ENCODE results near the gene PPME1. TPM values are rescaled to one million over a fixed set of nuclear protein-coding genes. Genes with fewer than 3 reads are reported as not detected.
A peak's percentile ranks its signal among the peaks of the same experiment; 100 is the strongest.

The PPME1 gene
- total RNA-seq, 1 donor from 2014 or later, result 46.8 TPM

GRCh38 chr11:74257959-74258553, 87.0 kb downstream of the PPME1 start:
- no peak for TF ChIP-seq CTCF (conservative IDR thresholded peaks at IDR 0.05; ENCODE audit: low read depth, low read length)
- H3K4me3 ChIP-seq (ENCODE audit: low read depth, low read length), result no peak overlapping the region
- no peak for DNase-seq (ENCODE audit: low read depth)

- no peak for DNase-seq (ENCODE audit: low read depth)
- no peak for TF ChIP-seq CTCF (conservative IDR thresholded peaks at IDR 0.05; ENCODE audit: low read depth, low read length)
- no peak overlapping the region for H3K4me3 ChIP-seq (ENCODE audit: low read depth, low read length)
These were observed 91.6 kb downstream of the PPME1 start for GRCh38 chr11:74262725-74263124.

- no peak for TF ChIP-seq CTCF (conservative IDR thresholded peaks at IDR 0.05; ENCODE audit: low read depth, low read length)
- peak; percentile 29 for DNase-seq (ENCODE audit: low read depth)
These were observed 94.2 kb downstream of the PPME1 start for GRCh38 chr11:74265256-74265655.

GRCh38 chr11:74267014-74267413, 95.9 kb downstream of the PPME1 start:
- H3K4me3 ChIP-seq (ENCODE audit: low read depth, low read length), result no peak overlapping the region
- no peak for DNase-seq (ENCODE audit: low read depth)
- no peak for TF ChIP-seq CTCF (conservative IDR thresholded peaks at IDR 0.05; ENCODE audit: low read depth, low read length)

More at GRCh38 chr11:74265256-74265655, 94.2 kb downstream of the PPME1 start:
- no peak overlapping the region for H3K4me3 ChIP-seq (ENCODE audit: low read depth, low read length)

- no peak for TF ChIP-seq CTCF (conservative IDR thresholded peaks at IDR 0.05; ENCODE audit: low read depth, low read length)
- H3K4me3 ChIP-seq (ENCODE audit: low read depth, low read length), result no peak overlapping the region
- DNase-seq (ENCODE audit: low read depth), result no peak
These were observed 97.4 kb downstream of the PPME1 start for GRCh38 chr11:74268456-74268855.

GRCh38 chr11:74269161-74269811, 98.2 kb downstream of the PPME1 start:
- no peak for TF ChIP-seq CTCF (conservative IDR thresholded peaks at IDR 0.05; ENCODE audit: low read depth, low read length)
- no peak for DNase-seq (ENCODE audit: low read depth)
- H3K4me3 ChIP-seq (ENCODE audit: low read depth, low read length), result no peak overlapping the region

- no peak for TF ChIP-seq CTCF (conservative IDR thresholded peaks at IDR 0.05; ENCODE audit: low read depth, low read length)
- H3K4me3 ChIP-seq (ENCODE audit: low read depth, low read length), result no peak overlapping the region
- no peak for DNase-seq (ENCODE audit: low read depth)
These were observed 101.2 kb downstream of the PPME1 start for GRCh38 chr11:74272276-74272675.
